SKM-1 (cell line): ENCODE data around the gene ERGIC1.
A peak's percentile ranks its signal among the peaks of the same experiment; 100 is the strongest.

Source experiments
- DNase-seq: peaks from one replicate; lab custom pipeline; 2025; ENCODE audit not compliant: unreplicated experiment; lab: John Stamatoyannopoulos, UW

Gene ERGIC1

GRCh38 chr5:172915514-172915913 lies 81.5 kb downstream of the ERGIC1 start:
- no peak for DNase-seq

DNA sequence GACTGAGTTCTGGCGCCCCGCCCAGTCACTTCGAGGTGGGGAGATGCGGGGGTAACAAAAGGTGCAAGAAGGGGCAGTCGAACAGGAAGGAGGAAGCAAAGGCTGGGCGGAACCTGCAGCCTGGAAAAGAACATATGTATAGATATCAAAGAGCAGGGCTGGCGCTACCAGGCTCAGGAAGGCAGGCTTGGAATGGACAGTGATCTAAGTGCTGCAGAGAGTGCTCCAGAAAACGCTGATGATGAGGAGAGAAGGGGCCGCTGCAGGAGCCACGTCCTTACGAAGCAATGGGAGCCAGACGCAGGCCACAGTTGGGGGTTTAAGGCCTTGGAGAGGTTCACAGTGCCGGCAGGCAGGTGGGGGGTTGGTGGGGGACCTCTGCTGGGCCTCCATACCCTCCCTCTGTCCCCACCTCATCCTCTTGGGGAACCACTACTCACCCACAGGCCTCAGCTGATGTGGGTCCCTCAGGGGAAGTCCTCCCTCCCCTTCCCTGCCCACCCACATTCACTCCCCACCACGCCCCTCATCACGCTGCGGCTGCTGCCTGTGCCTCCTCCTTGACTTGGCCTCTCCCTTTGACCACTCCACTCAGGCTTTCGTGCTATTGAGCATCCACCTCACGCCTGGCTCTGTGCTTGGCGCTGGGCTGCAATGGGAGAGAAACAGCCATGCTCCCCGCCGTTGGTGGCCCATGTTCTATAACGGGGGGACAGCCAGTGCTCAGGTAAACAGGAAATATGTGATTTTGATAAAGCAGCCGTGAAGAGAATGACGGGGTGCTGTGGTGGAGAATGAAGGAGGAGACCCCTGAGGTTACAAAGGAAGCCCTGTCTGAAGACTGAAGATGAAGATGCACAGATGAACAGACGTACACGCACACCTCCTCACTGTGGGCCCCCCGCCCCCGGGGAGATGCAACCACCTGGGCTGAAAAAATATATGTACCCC lies 84.6 kb downstream of the ERGIC1 start:
- DNase-seq, result no peak

GRCh38 chr5:172919525-172920446 lies 85.7 kb downstream of the ERGIC1 start:
- no peak for DNase-seq

- no peak for DNase-seq
Measured at GRCh38 chr5:172920447-172920849, 86.4 kb downstream of the ERGIC1 start.

GRCh38 chr5:172920995-172921394 lies 86.9 kb downstream of the ERGIC1 start:
- no peak for DNase-seq

DNA sequence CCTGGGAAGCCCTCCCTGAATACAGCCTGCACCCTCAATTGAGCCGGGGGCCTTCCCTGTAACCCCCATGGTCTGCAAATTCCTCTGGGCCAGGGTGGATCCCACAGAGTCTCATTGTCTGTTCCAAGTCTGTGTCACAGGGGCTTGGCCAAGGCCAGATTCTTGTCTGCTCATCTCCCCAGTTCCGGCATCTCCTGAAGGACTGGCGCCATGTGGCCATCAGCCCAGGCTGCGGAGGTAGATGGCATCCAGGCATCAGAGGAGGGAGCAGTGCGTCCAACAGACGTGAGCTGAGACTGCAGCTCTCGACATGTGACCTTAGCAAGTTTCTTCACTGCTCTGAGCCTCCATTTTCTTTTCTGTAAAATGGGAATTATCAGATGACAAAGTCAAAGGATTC lies 87.9 kb downstream of the ERGIC1 start:
- DNase-seq, result no peak

GRCh38 chr5:172923539-172923938 lies 89.5 kb downstream of the ERGIC1 start:
- no peak for DNase-seq

DNA sequence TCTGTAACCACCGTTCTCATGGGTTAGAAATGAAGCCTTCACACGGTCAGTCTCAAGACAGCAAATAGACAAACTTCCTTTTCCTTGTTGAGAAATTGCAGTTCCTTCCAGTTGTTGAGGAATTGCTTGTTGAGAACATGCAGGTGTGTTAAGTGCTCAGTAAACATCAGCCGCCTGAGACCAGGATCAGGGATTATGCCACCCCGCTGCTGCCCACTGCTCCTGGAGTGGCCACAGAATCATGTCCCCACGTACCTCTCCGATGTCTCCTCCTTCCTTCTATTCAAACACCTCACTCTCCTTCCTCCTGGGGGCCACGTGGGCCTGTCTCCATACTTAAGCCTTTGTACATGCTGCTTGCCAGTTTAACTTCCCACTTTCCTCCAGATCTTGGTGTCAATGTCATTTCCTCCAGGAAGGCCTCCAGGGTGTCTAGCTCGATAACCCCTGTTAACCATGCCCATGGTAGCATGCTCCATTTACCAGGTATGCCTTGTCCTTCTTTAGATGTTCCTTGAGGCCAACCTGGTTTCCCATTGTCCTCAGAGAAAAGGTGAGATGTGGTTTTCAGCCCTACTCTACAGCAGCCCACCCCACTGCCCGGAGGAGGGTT lies 91.4 kb downstream of the ERGIC1 start:
- DNase-seq, result no peak

- no peak for DNase-seq
Measured at GRCh38 chr5:172926008-172926523, 92.0 kb downstream of the ERGIC1 start.

DNA sequence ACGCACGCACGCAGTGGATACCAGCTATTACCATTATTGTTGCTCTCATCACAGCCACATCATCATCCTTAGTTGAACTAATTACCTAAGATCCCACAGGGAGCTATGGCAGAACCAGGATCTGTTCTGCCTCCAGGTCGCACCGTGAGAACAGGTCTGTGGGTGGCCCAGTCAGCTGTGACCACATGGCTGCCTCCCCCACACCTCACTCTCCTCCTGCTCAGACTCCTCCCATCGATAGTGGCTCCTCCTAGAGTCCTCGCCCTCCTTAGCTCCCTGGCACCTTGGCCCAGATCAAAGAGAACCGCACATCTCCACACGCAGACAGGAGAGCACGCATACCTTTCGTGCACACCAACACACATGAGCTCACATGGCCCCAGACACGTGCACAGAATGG lies 92.7 kb downstream of the ERGIC1 start:
- no peak for DNase-seq

- no peak for DNase-seq
Measured at GRCh38 chr5:172929371-172929838, 95.4 kb downstream of the ERGIC1 start.

GRCh38 chr5:172931001-172931536 lies 97.0 kb downstream of the ERGIC1 start:
- DNase-seq, result no peak

DNA sequence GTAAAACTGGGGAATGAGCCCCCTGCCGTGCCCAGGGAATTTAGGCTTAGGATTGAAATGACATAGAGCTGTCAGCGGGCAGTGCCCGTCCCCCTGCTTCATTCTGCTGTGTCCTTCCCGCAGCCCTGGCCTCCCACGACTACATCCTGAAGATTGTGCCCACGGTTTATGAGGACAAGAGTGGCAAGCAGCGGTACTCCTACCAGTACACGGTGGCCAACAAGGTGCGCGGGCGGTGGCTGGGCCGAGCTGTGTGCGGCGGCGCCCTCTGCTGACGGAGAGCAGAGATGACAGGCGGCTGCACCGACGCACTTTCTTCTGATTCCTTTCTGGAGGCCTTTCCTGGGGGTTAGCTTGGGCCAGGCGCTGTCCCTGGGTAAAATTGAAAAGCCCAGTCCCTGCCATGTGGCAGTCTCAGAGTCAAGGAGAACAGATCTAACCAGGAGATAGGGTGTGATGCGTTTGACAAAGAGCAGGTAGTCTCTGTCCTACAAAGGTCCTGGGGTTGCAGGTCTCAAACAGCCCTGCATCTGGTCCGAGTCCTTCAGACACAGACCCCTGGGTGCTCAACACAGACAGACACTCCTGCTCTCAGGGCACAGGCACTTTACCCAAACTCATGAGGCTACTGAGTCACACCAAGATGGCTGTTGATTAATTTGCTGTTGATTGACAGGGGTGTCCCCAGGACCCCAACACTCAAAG lies 98.4 kb downstream of the ERGIC1 start:
- DNase-seq, result no peak

DNA sequence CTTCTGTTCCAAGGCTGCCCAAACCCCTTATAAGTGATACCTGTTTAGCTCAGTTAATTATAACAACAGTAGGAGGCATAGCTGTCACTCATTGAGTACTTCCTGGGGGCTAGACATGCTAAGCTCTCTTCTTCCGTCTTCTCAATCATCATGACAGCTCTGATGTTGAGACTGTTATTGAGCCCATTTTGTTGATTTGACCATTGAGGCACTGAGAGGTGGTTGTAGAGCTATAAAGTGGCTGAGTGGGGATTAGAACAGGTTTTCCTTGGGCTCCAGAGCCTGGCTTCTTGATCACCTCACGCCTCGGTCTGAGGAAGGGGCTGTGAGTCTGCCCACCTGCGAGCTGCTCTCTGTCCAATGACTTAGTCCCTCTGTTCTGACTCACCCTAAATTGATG lies 99.2 kb downstream of the ERGIC1 start:
- DNase-seq, result no peak

- DNase-seq, result no peak
Measured at GRCh38 chr5:172935096-172935495, 101.0 kb downstream of the ERGIC1 start.

DNA sequence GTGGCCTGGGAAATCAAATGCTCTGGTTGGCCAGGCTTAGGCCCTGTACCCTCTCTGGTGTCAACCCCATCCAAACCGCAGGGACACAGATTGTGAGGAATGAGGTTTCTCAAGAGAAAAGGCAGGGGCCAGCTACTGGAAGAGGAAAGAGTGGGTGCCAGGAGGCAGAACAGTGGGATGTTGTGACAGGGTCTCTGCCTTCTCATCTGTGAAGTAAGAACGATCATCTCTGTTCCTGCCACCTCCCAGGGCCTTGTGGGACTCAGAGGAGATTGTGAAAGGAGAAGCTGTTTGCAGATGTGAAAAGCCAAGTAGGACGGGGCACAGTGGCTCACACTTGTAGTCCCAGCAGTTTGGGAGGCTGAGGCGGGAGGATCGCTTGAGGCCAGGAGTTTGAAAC lies 102.3 kb downstream of the ERGIC1 start:
- no peak for DNase-seq

GRCh38 chr5:172939071-172939470 lies 105.0 kb downstream of the ERGIC1 start:
- DNase-seq, result peak; percentile 28

DNA sequence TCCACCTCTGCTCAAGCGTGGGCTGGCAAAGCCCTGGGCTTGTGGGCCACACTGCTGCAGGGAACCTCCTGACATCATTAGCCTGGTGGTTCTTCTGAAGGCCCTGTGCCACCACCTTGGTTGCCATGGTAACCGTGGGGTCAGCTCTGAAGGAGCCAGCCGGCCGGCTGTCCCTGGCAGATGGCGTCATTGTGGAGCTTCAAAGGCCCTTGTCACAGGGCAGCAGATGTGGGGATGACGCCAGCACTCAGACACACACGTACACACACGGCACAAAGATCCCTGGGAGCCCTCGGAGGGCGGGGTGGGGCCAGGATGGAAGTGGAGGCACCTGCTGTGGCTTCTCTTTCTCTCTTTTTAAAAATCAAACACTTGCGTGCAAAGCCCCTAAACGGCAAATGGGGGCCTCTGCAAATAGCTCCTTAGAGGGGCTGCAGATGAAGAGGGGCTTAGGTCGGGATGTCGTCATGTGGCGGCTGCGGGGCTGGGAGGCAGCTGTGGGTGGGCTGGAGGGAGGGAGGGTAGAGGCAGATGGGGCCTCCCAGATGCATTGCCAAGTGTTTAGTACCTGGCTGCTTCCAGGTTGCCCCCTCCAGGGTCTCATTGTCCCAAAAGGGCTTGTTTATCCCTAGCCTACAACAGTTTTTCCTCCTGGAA lies 105.7 kb downstream of the ERGIC1 start:
- no peak for DNase-seq

DNA sequence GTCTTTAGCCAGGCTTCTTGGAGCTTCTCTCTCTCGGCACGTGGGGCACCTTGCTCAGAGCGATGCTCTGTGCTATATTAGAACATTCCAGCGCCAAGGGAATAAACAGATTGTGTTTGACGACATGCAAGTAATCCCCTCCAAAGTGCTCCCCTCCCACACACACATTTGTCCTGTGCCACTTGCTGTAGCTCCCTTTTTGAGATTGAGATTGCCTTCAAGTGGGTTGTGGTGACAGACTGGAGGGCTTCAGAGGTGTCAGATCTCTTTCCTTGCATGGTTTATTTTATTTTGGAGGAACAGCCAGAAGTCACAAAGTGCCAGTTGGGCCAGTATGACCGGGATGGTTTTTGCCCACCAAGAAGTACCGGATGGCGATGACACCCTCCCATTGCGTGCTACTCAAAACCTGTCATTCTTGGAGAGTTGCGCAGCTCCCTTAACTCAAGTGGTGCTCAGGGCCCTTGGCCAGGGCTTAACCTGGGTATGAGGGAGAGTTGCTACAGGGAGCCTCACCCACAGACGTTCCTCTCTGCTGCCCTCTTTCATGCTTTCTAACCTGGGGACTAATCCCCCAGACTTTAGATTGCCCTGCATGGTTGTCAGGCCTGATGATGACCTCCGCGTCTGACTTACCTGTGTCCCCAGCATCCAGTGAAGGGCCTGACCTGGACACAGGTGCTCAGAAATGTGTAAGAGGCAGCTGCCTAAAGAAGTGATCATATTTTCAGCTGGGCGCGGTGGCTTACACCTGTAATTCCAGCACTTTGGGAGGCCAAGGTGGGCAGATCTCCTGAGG lies 106.4 kb downstream of the ERGIC1 start:
- no peak for DNase-seq
